ENCODE data around the gene CMTR2. TPM values are rescaled to one million over a fixed set of nuclear protein-coding genes. Genes with fewer than 3 reads are reported as not detected.

CMTR2 gene
- total and polyA plus RNA-seq, 9 donors: 5.6 to 26.1 (median 17.3) TPM

DNA sequence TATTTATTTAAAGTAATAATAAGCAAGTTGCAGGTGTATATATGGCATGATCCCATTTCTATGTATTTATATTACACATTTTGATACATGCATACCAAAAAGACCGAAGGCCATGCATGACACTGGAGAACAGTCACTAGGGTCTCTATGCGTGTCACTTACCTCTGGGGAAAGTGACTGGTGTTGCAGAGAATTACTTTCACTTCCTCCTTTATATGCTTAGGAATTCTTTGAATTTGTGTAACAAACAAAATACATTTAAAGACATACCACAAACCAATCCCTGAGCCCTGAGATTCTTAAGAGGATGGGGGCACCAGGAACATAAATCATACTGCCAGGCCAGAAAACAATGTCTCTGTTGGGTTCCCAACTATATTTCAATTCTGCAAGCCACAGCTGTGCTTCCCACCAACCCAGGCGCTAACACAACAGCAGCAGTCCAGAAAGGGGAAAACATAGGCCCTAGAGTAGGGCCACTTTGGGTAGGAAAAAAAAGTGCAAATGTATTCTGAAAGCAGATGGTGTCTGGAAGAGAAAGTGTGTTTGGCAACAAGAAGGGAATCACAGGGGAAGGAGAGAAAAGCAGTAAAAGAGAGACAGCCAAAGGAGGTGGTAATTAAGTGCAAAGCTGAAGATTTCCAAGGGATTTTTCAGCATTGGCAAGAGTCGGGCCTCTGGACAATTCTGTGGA lies 34.2 kb downstream of the CMTR2 start:
- H3K4me3 ChIP-seq: no peak overlapping the region
- WGBS, 3 donors: 71 to 82% (median 72%) methylated on average over 4 of the region's 4 CpGs
- DNase-seq: no peak
- H3K36me3 ChIP-seq: no peaks in the 10 kb centered on the region
- no peak overlapping the region for H3K27ac ChIP-seq
- TF ChIP-seq, protein P1, sequence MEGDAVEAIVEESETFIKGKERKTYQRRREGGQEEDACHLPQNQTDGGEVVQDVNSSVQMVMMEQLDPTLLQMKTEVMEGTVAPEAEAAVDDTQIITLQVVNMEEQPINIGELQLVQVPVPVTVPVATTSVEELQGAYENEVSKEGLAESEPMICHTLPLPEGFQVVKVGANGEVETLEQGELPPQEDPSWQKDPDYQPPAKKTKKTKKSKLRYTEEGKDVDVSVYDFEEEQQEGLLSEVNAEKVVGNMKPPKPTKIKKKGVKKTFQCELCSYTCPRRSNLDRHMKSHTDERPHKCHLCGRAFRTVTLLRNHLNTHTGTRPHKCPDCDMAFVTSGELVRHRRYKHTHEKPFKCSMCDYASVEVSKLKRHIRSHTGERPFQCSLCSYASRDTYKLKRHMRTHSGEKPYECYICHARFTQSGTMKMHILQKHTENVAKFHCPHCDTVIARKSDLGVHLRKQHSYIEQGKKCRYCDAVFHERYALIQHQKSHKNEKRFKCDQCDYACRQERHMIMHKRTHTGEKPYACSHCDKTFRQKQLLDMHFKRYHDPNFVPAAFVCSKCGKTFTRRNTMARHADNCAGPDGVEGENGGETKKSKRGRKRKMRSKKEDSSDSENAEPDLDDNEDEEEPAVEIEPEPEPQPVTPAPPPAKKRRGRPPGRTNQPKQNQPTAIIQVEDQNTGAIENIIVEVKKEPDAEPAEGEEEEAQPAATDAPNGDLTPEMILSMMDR (IDR thresholded peaks at IDR 0.05): no peak
- TF ChIP-seq POLR2A (IDR thresholded peaks at IDR 0.05) (no peak), EP300 (IDR thresholded peaks at IDR 0.05) (no peak)
- H3K27me3 ChIP-seq: no peaks in the 10 kb centered on the region
- no peaks in the 10 kb centered on the region for H3K4me1 ChIP-seq (ENCODE audit: insufficient read depth)
- intact Hi-C loops (cut with DNase I): no loop called here
- H3K9me3 ChIP-seq: no peaks in the 10 kb centered on the region

DNA sequence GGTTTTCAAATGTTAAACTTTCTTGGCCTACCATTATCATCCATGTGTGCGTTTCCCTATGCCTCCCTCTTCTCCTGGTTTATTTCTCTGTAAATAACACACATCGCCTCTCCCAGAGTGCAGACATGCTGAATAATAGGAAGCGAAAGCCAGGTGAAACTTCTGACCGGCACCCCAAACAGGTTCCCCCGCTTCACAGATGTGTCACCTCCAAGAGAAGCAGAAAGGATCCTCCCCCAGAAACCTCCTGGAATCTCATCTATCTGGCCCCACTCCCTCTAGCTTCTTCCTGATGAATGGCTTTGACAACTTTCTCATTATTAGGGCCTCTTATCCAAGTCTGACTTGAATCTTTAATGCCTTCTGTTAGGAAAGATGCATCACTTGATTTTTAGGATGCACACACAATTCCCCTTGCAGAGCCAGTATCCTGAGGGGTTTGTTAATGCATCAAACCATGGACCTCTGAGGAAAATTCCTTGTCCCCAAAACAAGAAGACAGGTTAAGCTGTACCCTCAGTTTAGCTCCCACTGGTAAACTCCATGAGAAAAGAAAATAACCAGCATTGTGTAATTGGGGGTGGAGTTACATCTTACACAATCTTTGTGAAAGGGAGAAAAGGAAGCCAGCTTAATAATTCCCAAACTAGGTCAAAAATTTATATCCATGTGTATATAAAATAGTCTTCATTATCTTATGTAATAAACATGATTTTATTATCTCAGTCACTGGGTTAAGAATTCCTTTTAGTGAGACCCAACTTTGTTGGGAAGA lies 38.6 kb downstream of the CMTR2 start:
- intact Hi-C loops (cut with DNase I): no loop called here
- Histone ChIP-seq H3K9me3 (no peaks in the 10 kb centered on the region), H3K4me3 (no peak overlapping the region), H3K4me1 (ENCODE audit: insufficient read depth) (no peaks in the 10 kb centered on the region), H3K27ac (no peak overlapping the region), H3K36me3 (no peaks in the 10 kb centered on the region), H3K27me3 (no peaks in the 10 kb centered on the region)
- DNase-seq: no peak
- WGBS, 3 donors: 63 to 79% (median 70%) methylated on average over 5 of the region's 5 CpGs
- no peak for TF ChIP-seq POLR2A (IDR thresholded peaks at IDR 0.05)
- TF ChIP-seq, protein P1 (IDR thresholded peaks at IDR 0.05): no peak
- no peak for TF ChIP-seq EP300 (IDR thresholded peaks at IDR 0.05)

DNA sequence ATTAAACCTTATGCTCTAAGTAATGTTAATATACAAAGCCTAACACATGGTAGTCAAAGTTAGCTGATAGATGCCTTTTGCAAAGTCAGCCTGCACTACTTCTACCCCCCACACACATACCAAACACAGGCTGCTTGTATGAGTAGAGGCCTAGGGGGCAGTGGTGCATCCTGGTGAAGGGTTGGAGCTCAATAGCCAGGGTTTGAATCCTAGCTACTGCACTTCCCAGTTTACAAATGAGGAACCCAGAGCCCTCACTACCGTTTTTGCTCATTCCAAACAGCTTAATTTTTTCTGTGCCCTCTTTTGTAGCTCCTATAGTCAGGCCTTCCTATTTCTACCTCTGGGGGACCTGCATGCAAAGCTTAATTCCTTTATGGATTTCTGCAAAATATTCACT lies 39.8 kb downstream of the CMTR2 start:
- no peaks in the 10 kb centered on the region for H3K4me1 ChIP-seq (ENCODE audit: insufficient read depth)
- H3K9me3 ChIP-seq: no peaks in the 10 kb centered on the region
- intact Hi-C loops (cut with DNase I): no loop called here
- DNase-seq: no peak
- TF ChIP-seq EP300 (IDR thresholded peaks at IDR 0.05): no peak
- no peak for TF ChIP-seq POLR2A (IDR thresholded peaks at IDR 0.05)
- TF ChIP-seq, protein P1 (IDR thresholded peaks at IDR 0.05): no peak
- H3K36me3 ChIP-seq: no peaks in the 10 kb centered on the region
- H3K4me3 ChIP-seq: no peak overlapping the region
- no peak overlapping the region for H3K27ac ChIP-seq
- 16 to 35% (median 18%) methylated on average over 1 of the region's 1 CpG for WGBS, 3 donors
- no peaks in the 10 kb centered on the region for H3K27me3 ChIP-seq

DNA sequence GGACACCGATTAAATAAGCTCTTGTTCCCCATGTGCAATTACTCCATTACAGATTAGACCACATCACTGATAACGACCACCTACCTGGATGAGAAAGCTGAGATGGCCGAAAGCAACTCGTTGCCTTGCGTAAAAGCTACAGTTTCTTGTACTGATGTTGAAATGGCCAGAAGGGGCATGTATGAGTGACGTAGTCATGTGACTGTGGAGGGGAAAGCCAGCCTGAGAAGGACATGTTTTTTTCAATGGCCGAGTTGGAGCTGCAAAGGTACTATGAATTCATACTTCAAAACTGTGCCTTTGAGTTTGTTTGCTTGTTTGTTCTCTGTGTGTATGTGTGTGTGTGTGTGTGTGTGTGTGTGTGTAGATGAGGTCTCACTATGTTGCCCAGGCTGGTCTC lies 41.7 kb downstream of the CMTR2 start:
- no peaks in the 10 kb centered on the region for H3K4me1 ChIP-seq (ENCODE audit: insufficient read depth)
- no peak overlapping the region for H3K27ac ChIP-seq
- no peak for DNase-seq
- intact Hi-C loops (cut with DNase I): no loop called here
- H3K27me3 ChIP-seq: no peaks in the 10 kb centered on the region
- no peak for TF ChIP-seq EP300 (IDR thresholded peaks at IDR 0.05)
- TF ChIP-seq, protein P1 (IDR thresholded peaks at IDR 0.05): no peak
- no peak for TF ChIP-seq POLR2A (IDR thresholded peaks at IDR 0.05)
- H3K4me3 ChIP-seq: no peak overlapping the region
- H3K9me3 ChIP-seq: no peaks in the 10 kb centered on the region
- no peaks in the 10 kb centered on the region for H3K36me3 ChIP-seq
- 85 to 87% (median 85%) methylated on average over 7 of the region's 7 CpGs for WGBS, 3 donors
